Measurements from ENCODE around the gene KCNJ3. TPM values are rescaled to one million over a fixed set of nuclear protein-coding genes. Genes with fewer than 3 reads are reported as not detected.

KCNJ3 gene
- total RNA-seq, 1 experiment from 2014 or later = 0.11 TPM

- Mint-ChIP-seq H3K27ac (0 out of 7 replicates have a peak overlapping the region, but pooled peaks of 1 of the 3 experiments have one; percentile 1), H3K27me3 (ENCODE audit: low read depth) (no peaks in the 10 kb centered on the region), H3K4me1 (peaks cover 8 to 9% of the 10 kb centered on the region in 2 experiments), H3K9me3 (no peaks in the 10 kb centered on the region), H3K4me3 (no peak overlapping the region), H3K36me3 (ENCODE audit: insufficient read depth in 1 of 3, low read depth in 3 of 3) (no peaks in the 10 kb centered on the region)
- Histone ChIP-seq H4K91ac (ENCODE audit: insufficient read length, low read depth, low read length) (no peak overlapping the region), H2BK12ac (ENCODE audit: insufficient read length, low read depth, low read length) (no peak overlapping the region), H3K18ac (ENCODE audit: insufficient read length, low read depth, low read length) (no peak overlapping the region), H3K4me1 (ENCODE audit: insufficient read depth, low read length) (no peaks in the 10 kb centered on the region), H3K27me3 (ENCODE audit: insufficient read depth, low read length) (no peaks in the 10 kb centered on the region), H3K4me2 (ENCODE audit: insufficient read depth, insufficient read length, low read length) (no peak overlapping the region), H3K9me3 (ENCODE audit: control insufficient read depth, low read depth, low read length) (no peaks in the 10 kb centered on the region), H3K79me2 (ENCODE audit: insufficient read depth, low read length) (no peaks in the 10 kb centered on the region), H3K4ac (ENCODE audit: low read depth, low read length) (no peak overlapping the region), H2BK15ac (ENCODE audit: low read depth, low read length) (no peak overlapping the region), H4K20me1 (ENCODE audit: control insufficient read depth, insufficient read depth, insufficient read length) (no peaks in the 10 kb centered on the region), H3K9ac (ENCODE audit: extremely low read depth, insufficient read length, low read length) (no peak overlapping the region), H4K5ac (ENCODE audit: insufficient read length, low read depth, low read length) (no peak overlapping the region), H3T11ph (ENCODE audit: low read length) (no peak overlapping the region), H3K79me1 (ENCODE audit: insufficient read depth, low read depth, low read length, poor library complexity, severe bottlenecking) (no peaks in the 10 kb centered on the region), H3K23ac (ENCODE audit: insufficient read length, low read depth, low read length) (no peak overlapping the region), H4K8ac (replicated peaks; ENCODE audit: insufficient read length, low read depth, low read length) (no peak overlapping the region), H3K56ac (ENCODE audit: insufficient read length, low read depth, low read length) (no peak overlapping the region), H2BK5ac (ENCODE audit: insufficient read length, low read length) (no peak overlapping the region), H2BK120ac (ENCODE audit: low read depth, low read length, poor library complexity, severe bottlenecking) (no peak overlapping the region), H3K23me2 (ENCODE audit: insufficient read length, low read depth, low read length, poor library complexity, severe bottlenecking) (no peaks in the 10 kb centered on the region), H2AK5ac (ENCODE audit: insufficient read length, low read length) (no peak overlapping the region), H3K27ac (ENCODE audit: insufficient read length, low read depth, low read length) (no peak overlapping the region), H2BK20ac (ENCODE audit: low read depth, low read length, poor library complexity, severe bottlenecking) (no peak overlapping the region), H2AFZ (ENCODE audit: low read length) (no peak overlapping the region), H3K14ac (ENCODE audit: insufficient read depth, low read length) (no peak overlapping the region)
- DNase-seq = no peak
- TF ChIP-seq, protein P1, sequence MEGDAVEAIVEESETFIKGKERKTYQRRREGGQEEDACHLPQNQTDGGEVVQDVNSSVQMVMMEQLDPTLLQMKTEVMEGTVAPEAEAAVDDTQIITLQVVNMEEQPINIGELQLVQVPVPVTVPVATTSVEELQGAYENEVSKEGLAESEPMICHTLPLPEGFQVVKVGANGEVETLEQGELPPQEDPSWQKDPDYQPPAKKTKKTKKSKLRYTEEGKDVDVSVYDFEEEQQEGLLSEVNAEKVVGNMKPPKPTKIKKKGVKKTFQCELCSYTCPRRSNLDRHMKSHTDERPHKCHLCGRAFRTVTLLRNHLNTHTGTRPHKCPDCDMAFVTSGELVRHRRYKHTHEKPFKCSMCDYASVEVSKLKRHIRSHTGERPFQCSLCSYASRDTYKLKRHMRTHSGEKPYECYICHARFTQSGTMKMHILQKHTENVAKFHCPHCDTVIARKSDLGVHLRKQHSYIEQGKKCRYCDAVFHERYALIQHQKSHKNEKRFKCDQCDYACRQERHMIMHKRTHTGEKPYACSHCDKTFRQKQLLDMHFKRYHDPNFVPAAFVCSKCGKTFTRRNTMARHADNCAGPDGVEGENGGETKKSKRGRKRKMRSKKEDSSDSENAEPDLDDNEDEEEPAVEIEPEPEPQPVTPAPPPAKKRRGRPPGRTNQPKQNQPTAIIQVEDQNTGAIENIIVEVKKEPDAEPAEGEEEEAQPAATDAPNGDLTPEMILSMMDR (conservative IDR thresholded peaks at IDR 0.05) = no peak
- no CpG with 5 or more reads among the region's 3 CpGs for WGBS (ENCODE audit: extremely low coverage, insufficient read length, low lambda C conversion rate)
Observed at GRCh38 chr2:154709215-154709614, 10.7 kb downstream of the KCNJ3 start.
